ENCODE results near the gene EPB41L3.
"Not testable (repeated sequence)": the region's sequence is repeated elsewhere in the genome, so short reads cannot be mapped to it uniquely, and the experiment has no call there.

The EPB41L3 gene

DNA sequence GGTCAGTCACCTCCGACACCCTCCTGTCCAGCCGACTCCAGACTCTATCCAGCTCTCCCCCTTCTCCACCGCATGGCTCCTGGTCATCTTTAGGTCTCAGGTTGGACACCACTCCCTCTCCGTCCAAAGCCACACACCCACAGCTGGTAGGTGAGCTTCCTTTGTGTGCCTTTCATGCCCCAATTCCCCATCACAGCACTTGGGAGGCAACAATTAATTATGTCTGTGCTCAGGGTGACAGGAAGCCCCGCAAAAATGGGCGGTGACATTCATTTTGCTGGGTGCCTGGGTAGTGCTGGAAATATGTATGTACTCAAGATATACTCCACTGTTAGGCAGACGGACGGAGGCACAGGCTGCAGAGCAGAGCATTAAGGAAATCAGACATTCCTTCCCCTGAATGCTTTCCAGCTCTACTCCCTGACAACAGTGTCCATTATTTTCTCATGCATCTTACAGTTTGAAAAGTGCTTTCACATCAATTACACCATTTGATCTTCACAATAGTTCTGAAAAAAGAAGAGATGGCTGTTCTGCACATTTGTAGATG, 13.1 kb downstream of the EPB41L3 start:
- DNase-seq = no peak

DNA sequence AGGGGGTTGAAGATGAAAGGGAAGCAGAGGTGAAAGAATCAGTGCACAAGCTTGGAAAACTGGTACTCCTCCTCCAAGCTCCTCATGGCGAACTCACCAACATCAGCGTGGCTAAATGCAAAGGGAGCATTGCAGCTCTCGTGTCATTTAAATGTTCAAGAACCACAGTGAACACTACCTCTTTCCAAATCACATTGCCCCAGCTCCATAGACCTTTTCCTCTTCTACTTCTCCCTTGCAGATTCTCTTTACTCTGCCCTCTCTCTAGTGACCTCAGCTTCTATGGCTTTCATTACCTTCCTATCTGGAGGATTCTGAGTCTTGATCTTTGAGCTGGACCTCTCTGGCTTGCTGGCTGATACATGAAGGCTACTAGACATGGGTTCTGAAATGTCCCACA, 14.3 kb downstream of the EPB41L3 start:
- no peak for DNase-seq

DNA sequence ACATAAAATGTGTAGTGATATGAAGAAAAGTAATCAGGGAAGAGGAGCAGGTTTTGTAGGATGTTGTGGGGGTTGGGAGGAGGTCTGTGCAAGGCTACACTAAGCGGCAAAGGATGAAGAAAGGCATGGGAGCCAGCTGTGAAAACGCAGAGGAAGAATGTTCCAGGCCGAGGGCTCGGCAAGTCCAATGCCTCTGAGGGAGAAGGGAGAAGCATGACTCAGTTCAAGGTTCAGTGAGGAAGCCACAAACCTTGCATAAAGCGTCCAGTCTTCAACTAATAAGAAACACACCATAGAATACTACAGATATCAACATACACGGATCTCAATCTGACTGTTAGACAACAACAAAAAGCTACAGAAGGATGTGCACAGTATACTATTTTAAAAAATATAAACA, 16.2 kb downstream of the EPB41L3 start:
- DNase-seq = no peak

DNA sequence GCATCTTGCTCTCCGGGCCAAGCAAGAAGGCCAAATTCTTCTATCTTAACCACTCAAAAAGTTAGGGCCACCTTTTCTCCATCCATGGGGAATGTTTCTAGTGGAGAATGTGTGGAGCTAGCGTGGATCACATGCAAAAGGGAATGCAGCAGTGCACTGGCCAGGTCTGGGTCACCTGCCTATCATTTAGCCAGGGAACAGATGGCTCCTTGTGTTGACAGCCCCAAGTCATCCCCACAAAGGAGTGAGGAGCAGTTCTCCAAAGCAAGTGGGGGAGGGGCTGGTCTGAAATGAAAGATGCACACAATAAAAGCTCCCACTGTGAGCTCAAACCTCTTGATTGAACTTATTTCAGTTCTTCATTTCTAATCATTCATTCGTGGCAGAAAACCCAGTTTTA, 19.1 kb downstream of the EPB41L3 start:
- no peak for DNase-seq

DNA sequence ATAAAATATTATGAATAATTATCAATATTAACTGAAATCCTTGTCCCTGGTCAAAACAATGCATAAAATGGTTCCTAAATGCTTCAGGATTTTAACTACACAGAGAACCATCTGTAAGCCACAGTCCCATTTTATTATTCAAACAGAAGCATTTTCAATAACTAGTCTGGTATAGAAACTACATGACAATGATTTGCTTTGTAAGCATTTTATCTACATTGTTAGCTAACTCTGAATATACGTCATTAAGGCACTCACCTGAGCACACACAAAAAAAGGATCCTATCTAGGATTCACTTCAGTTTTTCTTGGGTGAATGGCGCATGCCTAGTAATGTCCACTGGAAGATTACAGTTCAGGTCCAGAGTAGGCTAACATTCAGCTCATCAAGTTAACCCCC, 22.8 kb downstream of the EPB41L3 start:
- DNase-seq = no peak

DNA sequence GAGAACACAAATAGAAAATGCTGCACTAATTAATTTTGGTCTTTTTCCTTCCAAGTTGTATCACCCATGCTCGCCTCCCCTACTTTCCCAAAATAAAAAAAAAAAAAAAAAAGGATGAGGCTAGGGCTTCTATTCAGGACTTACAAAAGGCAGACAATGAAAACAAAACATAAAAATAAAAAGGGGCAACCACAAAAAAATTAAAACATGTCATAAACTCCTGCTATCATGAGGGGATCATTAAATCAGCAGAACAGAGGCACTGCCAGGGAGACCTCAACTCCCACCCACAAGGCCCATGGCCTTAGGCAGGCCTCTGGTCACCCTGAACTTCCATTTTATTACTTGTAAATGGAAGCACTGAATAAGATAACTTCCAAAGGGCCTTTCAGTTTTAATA, 23.3 kb downstream of the EPB41L3 start:
- no peak for DNase-seq

DNA sequence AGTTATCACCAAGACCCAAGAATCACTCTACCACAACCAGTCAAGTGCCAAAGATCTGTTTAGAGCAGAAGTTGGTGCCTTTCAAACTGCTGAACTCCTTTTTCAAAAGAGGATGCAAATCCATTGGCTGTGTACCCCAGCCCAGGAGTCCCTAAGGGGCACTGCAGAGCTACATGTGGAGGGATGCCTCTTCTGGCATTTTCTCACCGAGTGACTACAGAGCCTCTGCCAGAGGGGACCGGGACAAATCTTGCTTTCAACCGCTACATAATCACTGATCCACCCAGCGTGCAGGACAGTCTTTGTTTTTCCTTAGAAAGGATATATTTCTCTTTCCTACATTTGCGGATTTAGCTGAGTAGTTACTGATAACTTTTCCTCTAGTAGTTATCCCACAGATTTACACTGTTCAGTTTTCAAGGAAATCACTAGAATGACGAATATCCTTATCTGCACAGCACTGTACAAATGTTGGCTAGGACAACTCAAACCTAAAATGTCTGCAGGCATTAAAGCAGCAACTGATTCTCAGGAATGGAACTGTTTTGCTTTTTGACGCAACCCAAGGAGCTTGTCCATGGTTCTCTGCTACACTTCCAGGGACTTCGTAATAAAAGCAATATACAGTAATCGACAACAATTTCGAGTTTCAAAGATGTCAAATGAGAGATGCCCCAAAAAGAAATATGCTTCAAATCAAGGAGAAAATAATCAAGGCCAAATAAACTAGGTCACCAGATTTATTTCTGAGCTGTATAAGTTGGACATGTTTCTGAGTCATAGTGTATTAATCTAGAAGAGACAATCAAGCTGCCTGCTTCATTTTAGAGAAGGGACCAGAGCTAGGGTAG, 24.1 kb downstream of the EPB41L3 start:
- no peak for DNase-seq

DNA sequence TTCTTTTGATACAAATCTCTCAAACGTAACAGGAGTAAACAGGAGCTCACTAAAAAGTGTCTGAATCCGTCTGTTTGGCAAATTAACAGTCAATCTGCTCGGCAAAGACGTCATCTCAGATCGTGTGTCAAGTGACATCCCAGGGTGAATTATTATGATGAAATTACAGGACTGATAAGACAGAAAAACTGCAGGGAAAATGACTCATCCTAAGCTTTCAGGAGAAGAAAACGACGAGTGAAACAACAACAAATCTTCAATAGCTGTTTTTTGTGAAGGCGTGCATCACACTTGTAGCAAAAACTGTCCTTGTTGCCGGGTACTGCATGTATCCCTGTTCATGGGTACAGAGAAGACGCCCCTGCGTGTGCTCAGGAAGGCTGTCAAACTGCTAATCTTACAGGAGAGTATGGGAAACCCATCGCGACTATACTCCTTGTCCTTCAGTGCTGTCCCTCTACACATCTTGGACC, 24.9 kb downstream of the EPB41L3 start:
- no peak for DNase-seq

DNA sequence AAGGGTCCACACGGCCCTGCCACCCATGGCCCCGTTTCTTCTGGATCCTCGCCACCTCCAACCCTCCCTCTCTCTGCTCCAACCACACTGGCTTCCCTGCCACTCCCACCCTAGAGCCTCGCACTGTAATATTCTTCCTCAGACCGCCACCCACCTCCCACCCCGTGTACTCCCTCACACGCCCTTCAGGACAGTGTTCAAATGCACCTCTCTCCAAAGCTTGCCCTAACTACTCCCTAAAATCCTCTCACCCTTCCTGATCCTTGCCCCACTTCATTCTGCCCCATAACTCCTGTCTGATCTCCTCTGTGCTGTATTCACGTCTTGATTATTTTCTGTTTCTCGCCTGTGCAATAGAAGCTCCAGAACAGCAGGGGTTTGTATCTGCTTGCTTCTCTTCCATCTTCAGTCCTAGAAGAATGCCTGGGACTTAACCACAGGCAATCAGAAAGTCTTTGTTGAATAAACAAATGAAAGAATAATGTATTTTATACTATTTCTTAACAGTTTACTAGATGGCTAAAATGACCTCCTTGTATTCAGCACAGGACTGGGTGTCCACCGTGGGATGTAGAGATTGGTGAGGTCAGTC, 25.5 kb downstream of the EPB41L3 start:
- DNase-seq = no peak

DNA sequence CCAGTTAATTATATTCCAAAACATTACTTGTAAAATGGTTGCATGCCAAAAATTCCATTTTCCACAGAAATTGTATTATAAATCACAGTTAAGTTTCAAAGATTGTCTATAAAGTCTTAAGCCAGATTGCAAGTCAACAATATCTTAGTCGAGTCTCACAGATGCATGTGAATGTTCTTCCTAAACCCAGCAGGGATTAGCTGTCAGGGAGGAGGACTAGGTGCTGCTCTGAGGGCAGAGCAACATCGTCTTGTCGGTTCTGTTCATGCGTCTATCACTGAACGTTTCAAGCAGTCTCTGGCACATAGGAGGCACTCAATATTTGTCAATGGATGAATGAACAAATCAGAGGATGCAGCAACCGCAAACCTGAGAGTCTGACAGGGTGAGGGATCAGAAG, 27.0 kb downstream of the EPB41L3 start:
- no peak for DNase-seq

DNA sequence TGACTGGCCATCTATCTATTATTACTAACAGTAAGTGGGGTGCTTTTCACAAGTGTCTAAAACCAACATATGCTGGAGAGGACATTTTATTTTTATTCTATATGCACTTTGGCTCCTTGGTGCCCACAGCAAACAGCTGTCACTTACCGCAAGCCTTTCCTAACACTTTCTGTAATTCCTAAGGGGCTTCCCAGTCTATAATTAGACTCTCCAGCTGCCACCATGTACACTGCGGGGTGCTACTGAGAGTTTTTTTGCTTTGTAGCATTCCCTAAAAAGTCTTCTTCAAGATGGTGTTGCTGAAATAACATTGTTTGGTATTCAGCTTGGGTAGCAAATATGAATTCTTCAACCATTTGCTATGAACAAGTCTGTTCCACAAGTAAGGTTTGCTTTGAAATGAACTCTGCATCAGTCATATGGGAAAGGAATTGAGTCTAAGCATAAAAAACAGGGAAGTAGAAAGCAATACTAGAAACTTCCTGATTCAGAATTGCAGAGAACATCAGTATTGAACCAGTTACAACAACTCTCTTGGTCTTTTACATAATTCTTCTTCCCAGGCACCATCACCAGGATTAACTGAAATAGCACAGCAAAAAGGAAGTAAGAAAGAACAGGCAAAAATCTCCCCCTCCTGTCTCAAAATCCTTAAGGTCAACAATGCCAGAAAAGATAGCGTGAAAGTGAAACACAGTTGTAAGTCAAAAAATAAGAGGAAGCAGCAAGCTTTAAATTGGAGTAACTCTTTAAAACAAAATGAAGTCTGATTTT, 28.6 kb downstream of the EPB41L3 start:
- no peak for DNase-seq

DNA sequence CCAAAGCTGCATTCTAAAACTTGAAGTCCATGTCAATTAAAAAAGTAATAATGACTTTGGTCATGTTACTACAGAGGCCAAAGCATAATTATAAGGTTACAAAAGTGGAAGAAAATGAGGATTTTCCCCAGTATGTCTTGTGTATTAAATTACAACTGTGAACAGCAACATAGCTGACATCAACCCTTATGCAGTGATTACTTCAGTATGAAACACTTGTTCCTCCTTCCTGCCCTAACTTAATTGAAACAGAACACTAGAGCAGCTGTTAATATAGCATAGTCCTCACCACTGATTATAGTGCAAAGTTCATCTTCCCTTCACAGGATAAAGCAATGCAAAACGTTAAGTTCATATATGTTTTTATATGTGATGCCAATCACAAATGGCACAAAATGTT, 29.9 kb downstream of the EPB41L3 start:
- no peak for DNase-seq

DNA sequence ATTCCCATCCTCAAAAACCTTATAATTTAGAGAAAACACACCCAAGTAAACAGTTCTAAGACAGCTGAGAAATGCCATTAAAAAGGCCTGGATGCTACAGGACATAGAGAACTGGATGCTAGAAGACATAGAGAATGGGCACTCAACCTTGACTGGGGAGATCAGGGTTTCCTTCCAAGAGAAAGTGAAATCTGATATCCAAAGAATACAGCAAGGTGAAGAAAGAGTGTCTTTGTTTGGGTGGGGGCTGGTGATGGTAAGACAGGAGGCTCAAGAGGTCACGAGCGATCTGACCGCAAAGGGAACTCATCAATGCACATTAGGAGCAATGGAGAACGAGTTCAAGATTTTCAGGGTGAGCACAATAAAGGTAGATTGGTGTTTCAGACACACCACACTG, 31.6 kb downstream of the EPB41L3 start:
- no peak for DNase-seq

DNA sequence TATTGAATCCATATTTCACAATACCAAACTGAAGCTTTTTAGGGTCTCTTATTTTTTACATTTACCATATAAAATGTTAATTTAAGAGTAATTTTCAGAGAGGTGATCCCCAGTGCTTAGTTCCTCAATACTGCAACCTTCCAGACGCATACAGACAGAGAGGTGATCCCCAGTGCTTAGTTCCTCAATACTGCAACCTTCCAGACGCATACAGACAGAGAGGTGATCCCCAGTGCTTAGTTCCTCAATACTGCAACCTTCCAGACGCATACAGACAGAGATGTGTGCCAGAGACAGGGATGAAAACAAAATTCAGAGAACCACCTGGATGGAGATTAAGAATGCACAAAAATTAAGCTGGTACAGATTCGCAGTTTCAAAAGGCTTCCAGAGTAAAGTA, 32.3 kb downstream of the EPB41L3 start:
- DNase-seq = not testable (repeated sequence)

DNA sequence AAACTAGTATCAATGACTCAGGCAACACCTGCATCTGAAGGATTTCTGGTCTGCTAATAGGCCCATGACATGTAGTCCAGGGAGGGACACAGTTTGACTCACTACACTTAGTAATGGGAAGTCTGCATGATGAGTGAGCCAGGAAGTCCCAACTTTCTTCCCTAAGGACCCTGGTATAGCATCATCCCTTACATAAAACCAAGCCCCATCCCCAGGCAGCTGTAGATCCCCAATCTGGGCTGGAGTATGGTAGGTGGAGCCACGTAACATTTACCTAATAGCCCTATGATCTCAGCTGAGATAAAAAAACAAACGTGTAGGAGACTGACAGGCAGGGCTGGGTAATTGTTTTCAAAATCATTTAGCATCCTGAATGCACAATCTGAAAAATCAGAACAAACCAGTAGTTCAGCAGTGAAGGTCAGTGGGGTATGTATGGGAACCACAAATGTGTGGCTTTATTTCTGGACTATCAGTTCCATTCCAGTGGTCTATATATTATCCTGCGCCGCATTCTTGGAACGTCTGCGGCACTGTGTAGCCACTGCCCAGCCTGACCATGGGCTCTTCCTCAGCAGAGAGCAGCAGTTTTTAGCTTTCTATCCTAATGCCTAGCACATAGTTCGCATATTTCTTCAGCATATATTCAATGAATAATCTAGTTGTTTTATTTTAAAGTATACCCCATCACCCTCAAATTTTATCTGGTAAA, 33.5 kb downstream of the EPB41L3 start:
- DNase-seq = no peak

DNA sequence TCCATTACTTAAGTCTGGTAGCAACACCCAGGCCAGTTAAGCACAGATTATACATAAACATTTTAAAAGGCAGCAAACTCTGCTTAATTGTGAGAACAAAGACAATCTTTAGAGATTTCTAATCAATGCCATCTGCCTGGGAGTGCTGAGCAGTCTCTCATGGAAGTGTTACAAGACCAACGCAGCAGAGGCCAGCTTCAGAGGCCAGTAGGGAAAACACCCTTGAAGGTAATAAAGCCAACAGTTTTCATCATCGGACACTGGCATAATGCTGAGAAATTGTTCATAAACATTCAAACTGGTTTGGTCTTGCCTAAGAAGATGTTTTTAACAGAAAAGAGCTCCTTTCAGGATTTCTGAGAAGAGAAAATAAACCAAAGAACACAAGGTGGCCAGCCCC, 35.0 kb downstream of the EPB41L3 start:
- DNase-seq = no peak

DNA sequence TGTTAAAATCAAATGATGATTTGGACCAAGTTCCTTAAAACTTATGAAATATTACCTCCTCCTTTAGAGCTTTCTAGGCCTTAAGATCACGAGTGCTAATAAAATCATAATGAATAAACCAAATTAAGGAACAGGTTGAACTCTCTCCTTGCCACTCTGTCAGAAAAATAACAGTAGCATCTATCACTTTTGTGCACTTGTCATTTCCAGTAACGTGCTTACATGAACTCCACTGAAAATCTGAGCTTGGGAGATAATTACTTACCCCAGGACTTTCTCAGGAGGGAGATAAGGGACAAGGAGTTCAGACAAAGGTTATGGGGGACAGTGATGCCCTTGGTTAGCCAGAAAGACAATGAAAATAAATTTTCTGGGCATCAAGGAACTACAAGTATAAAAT, 36.0 kb downstream of the EPB41L3 start:
- DNase-seq = no peak

DNA sequence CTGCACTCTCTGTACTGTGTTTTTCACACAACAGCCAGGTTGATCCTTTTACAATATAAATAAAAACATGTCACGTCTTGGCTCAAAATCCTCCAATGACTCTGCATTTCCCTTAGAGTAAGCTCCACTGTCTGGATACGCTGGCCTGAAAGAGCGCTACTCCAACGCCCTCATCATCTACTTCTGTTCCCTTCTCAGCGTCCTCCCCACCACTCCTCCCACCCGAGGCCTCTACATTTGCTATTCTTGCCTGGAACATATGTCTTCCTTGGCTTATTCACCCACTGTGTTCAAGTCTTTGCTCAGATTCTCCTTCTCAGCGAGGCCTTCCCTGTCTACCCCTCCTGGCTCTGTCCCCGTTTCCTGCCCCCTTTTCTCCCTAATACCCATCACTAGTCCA, 37.6 kb downstream of the EPB41L3 start:
- DNase-seq = no peak

DNA sequence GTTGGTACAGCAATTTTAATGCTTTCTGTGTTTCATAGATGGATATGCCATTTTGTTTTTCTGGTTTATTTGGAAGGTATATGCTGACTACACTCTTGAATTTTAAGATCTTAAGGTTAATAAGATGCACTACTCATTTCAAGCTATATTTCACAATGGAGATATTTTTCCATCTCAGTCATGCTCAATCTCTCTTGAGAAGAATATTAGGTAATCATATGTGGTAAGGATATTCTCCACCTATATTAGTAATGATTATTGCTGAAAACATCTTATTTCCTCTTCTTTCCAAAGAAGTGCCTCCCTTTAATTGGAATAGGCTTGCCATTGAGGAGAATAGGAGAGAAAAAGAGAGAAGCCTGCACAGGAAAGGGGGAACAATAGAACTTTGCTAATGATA, 40.1 kb downstream of the EPB41L3 start:
- DNase-seq = no peak

DNA sequence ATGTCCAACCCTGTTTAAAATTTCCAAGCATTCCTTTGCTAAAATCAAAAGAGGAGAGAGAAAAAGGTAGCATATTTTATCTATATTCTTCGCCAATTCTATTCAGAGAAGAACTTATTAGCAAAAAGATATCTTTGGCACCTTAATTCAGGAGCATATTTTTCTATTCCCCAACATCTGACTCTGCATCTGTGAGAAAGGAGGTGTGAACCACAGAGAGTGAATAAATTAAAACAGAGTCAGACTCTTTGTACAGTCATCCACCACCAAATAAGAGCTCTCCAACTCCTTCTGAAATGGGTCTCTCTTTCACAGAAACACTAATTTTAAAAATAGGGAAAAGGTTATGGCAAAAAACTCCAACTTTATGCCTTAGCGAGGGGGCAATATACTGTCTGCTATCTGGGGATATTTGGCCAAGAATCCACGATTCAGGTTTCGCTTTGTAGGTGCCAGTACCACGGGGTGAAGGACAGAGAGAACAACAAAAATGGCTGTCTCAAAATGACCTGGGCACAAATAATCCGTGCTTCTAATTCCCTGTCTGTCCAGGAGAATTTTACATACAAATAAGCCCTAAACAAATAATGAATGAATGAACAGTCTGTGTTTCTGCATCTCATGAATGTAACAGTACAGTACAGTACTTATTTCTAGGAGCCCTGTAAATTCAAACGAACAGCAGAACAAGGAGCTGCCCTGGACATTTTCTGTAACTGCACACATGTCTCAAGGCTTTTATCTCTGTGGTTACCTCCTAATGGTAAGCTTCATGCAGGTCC, 43.4 kb downstream of the EPB41L3 start:
- no peak for DNase-seq

DNA sequence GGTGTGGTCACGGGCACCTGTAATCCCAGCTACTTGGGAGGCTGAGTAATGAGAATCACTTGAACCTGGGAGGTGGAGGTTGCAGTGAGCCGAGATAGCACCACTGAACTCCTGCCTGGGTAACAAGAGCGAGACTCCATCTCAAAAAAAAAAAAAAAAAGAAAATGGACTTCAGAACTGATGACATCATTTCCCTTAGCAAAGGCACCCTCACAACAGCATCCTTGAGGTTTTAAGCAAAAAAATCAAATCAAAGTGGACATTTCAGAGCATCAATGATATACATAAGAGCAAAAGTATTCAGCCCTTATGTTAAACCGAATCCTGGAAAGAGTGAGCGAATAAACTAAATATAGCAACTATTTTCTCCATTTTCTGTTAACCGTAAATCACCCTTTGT, 45.3 kb downstream of the EPB41L3 start:
- no peak for DNase-seq

DNA sequence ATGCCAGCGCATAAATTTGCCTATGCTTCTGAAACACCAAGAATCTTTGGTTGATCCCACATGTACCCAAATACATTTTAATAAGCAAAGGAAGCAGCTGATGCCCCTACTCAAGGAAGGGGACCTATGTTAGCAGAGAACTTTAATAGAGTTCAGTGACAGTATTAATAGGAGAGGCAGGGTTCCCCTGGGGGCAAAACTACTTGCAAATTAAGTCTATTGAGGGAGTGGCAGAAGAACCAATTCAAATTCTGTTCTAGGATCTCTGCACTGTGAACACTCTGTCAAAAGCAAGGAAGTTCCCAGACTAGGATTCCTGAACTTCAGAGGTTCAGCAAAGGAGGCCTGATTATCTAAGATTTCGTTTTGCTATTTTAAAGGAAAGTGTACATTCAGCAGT, 47.5 kb downstream of the EPB41L3 start:
- DNase-seq = no peak

Measured in left hindlimb (tissue), 1 donor.